GM12873 (cell line): Measurements from ENCODE around the gene PCED1B.

Experiments used
- CTCF ChIP-seq: IDR thresholded peaks from 2 replicates; pipeline ENCODE4 v1.5.1; 2012; ENCODE audit warnings: low read depth, mild to moderate bottlenecking, moderate library complexity, low read length, control low read depth; ENCODE audit not compliant: insufficient read depth; ENCODE audit errors: missing control alignments

Gene PCED1B

GRCh38 chr12:47085815-47086252, 6.4 kb downstream of the PCED1B start:
- TF ChIP-seq CTCF, result no peak

- TF ChIP-seq CTCF, result no peak
Measured at GRCh38 chr12:47087088-47087688, 7.8 kb downstream of the PCED1B start.

DNA sequence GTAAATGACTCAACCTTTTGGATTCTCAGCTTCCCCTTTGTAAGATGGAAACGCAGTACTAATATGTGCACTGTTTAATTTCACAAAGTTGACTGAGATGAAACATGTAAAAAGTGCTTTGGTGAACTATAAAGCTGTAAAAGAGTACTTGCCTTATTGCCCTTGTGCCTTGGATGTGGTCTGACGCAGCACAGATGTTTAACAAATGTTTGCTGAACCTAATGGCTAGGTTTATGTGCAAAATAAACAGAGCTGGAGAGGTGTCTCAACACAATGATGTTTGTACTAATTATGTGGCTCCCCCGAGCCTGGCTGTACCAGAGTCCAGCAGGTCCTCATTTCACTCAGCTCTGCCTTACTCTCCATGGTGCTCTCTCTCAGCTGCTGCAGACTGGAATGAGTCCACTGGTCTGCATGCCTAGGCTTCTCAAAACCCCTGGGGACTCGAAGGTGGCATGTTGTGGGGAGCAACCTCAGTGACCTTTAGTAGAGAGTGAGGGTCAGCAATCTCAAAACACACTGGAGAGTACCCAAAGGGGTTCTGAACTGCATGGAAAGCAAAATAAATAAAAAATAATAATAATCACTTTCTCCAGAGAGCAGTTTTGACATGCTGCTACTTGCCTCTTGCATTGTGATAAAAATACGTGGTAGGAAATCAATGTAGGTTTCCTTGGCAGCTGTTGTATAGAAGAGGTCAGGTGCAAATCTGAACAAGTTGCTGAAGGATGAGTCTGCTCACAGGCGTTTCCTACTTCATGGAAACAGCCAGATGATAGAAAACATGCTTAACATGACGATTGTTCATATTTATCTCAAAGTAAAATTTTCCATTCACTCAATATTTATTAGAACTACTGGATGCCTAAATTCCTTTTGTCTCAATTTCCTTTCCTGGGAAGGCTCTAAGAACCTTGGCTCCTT, 8.9 kb downstream of the PCED1B start:
- TF ChIP-seq CTCF, result no peak

DNA sequence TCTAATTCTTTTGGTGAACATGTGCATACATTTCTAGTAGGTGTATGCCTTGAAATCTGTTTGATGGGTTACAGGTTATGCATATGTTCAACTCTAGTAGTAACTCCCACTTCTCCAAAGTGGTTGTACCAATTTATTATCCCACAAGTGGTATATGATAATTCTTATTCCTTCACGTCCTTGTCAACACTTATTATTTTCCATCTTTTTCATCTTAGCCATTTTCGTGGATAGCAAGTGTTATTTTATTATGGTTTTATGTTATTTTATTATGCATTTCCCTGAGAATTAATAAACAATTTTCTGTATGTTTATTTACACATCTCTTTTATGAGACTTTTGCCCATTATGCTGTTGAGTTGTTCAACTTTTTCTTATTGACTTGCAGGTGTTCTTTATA, 11.6 kb downstream of the PCED1B start:
- no peak for TF ChIP-seq CTCF

- TF ChIP-seq CTCF, result no peak
Measured at GRCh38 chr12:47094804-47095203, 15.4 kb downstream of the PCED1B start.

GRCh38 chr12:47095446-47096236, 16.2 kb downstream of the PCED1B start:
- no peak for TF ChIP-seq CTCF
